GM13977 (cell line): Measurements from ENCODE around the gene MT1H.

ENCODE experiments used
- DNase-seq: peaks from one replicate; pipeline ENCODE4 v3.0.0; 2012; ENCODE audit warnings: low spot score
- in situ Hi-C: fragments of 300-500 bp; cut with MboI; formaldehyde crosslinking; loops from one replicate; pipeline ENCODE4 v1.12.0; 2022; ENCODE audit warnings: low sequenced_read_pairs, low pct_unique_long_range_greater_than_20kb, mixed read lengths, inconsistent platforms; ENCODE audit not compliant: unreplicated experiment
- TF ChIP-seq, protein P1 (sequence below): IDR thresholded peaks from 2 replicates; pipeline ENCODE4 v1.5.1; 2012; ENCODE audit warnings: mild to moderate bottlenecking, control low read depth; ENCODE audit not compliant: insufficient read depth; ENCODE audit errors: extremely low read depth, missing control alignments

The MT1H gene

GRCh38 chr16:56651586-56651985 lies 18.0 kb upstream of the MT1H start, which contains the start of gene MT1B:
Gene MT1B, plus strand, starts transcription at chr16:56651886. Its CDS starts 68 bp downstream, at chr16:56651954.
- no peak for DNase-seq
- TF ChIP-seq, protein P1, sequence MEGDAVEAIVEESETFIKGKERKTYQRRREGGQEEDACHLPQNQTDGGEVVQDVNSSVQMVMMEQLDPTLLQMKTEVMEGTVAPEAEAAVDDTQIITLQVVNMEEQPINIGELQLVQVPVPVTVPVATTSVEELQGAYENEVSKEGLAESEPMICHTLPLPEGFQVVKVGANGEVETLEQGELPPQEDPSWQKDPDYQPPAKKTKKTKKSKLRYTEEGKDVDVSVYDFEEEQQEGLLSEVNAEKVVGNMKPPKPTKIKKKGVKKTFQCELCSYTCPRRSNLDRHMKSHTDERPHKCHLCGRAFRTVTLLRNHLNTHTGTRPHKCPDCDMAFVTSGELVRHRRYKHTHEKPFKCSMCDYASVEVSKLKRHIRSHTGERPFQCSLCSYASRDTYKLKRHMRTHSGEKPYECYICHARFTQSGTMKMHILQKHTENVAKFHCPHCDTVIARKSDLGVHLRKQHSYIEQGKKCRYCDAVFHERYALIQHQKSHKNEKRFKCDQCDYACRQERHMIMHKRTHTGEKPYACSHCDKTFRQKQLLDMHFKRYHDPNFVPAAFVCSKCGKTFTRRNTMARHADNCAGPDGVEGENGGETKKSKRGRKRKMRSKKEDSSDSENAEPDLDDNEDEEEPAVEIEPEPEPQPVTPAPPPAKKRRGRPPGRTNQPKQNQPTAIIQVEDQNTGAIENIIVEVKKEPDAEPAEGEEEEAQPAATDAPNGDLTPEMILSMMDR, result no peak
- in situ Hi-C loops, result no loop called here

- no peak for DNase-seq
- TF ChIP-seq, protein P1, result no peak
- in situ Hi-C loops, result no loop called here
These were observed 17.0 kb upstream of the MT1H start for GRCh38 chr16:56652600-56652999.

DNA sequence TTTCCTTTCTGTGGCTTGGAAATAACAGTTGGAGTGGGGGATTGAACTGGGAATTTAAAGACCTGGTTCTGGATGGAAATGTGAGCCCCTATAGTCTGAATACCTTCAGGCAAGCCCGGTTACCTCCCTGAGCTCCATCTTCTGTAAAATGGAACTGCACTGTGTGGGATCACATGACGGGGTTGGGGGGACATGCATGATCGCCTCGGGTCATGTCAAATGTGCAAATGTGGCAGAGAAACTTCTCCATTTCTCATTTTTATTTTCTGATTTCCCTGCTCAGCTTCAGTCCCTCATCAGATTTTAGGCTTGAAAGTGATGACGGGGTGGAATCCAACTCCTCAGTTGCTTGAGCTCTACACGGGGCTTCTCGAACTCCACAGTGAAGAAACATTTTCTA lies 16.4 kb upstream of the MT1H start:
- DNase-seq, result no peak
- in situ Hi-C loops, result no loop called here
- TF ChIP-seq, protein P1, result no peak

DNA sequence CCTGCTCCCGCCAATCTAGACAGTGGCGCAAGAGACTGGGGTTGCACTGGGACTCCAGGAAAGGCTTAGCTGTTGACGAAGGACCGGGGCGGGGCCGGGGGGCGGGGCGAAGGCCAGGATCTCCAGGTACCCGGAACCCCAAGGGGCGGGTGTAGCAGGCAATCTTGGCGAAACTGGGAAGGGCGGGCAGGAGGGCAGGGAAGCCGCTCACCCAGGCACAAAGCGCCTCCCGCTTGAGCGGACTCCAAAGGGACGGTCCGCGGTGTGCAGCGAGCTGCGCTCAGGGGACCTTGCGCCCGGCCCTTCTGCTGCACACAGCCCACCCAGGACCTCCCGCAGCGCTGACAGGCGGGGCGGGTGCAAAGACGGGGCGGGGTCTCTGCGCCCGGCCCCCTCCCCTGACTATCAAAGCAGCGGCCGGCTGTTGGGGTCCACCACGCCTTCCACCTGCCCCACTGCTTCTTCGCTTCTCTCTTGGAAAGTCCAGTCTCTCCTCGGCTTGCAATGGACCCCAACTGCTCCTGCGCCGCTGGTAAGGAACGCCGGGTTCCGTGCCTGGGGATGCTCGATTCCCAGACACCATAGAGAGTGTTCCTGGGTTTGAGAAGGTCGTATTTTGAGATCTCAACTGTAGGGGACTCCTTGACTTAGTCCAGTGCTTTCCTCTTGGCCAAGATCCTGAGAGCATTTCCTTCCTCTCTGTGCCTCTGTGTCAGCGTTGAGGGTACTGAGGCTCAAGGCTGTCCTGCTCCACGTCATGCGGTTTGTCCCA lies 11.9 kb upstream of the MT1H start, which contains the start of gene MT1F:
Gene MT1F (plus strand): TSS at position 405 of the 772 bp plus-strand sequence. CDS start 100 bp downstream, at position 505.
- TF ChIP-seq, protein P1, result no peak
- in situ Hi-C loops, result no loop called here
- peak; percentile 45 for DNase-seq

DNA sequence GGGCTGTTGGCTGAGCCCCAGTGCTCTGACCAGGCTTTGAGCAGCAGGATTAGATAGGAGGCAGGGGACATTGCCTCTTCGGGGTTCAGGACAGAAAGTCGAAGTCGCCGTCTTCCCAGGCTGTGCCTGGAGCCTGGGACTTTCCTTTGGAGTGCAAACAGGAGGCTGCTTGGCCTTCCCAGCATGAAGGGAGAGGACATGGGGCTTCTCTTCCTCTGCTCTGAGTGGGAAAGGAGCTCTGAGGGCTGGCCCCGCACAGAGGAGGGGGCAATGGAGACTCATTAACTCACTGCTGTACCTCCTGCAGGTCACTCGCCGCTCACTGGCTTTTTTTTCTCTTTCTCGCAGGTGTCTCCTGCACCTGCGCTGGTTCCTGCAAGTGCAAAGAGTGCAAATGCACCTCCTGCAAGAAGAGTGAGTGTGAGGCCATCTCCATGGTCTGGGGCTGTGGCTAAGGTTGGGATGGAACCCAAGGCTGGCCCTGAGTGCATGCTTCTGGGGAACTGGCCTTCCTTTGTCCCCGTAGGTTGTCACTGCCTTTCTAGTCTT lies 11.2 kb upstream of the MT1H start:
- TF ChIP-seq, protein P1, result no peak
- in situ Hi-C loops, result no loop called here
- DNase-seq, result no peak

- no peak for DNase-seq
- TF ChIP-seq, protein P1, result no peak
- in situ Hi-C loops, result no loop called here
These were observed 7.0 kb upstream of the MT1H start for GRCh38 chr16:56662357-56663354.
